22Rv1 (cell line): ENCODE results near the gene TUT4.

Experiments
- ZFX ChIP-seq: fragments of 450-650 bp; IDR thresholded peaks from 2 replicates; pipeline ENCODE4 v1.6.1; 2017; ENCODE audit warnings: antibody characterized with exemption, borderline replicate concordance
- TF ChIP-seq, protein P1 (sequence below): fragments of 450-650 bp; IDR thresholded peaks from 2 replicates; pipeline ENCODE4 v1.5.1; 2017; ENCODE audit warnings: mild to moderate bottlenecking

DNA sequence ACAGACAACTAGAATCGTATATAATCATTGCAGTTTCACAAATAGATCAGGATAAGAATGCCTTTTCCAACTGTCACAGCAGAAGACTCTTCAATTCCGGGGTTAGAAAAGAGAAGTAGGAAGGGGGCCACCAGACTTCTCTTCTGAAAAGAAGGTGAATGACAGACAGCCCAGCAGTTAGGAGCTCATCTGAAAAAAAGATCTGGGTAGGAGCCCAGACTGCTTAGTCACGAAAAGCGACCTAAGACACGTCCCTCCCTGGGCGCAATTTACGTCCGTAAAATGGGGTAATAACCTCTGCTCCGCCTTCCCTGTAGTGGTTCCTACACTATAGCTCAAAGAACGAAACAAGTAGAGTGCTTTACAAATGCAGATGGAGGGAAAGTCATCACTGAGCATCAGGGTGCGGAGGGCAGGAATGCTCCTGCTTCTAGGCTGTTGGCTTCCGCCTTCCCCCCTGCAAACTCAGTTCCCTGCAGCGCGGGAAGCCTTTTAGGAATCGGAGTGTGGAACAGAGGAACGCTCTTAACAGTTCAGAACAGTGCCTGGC, 149.3 kb downstream of the TUT4 start:
- TF ChIP-seq, protein P1, sequence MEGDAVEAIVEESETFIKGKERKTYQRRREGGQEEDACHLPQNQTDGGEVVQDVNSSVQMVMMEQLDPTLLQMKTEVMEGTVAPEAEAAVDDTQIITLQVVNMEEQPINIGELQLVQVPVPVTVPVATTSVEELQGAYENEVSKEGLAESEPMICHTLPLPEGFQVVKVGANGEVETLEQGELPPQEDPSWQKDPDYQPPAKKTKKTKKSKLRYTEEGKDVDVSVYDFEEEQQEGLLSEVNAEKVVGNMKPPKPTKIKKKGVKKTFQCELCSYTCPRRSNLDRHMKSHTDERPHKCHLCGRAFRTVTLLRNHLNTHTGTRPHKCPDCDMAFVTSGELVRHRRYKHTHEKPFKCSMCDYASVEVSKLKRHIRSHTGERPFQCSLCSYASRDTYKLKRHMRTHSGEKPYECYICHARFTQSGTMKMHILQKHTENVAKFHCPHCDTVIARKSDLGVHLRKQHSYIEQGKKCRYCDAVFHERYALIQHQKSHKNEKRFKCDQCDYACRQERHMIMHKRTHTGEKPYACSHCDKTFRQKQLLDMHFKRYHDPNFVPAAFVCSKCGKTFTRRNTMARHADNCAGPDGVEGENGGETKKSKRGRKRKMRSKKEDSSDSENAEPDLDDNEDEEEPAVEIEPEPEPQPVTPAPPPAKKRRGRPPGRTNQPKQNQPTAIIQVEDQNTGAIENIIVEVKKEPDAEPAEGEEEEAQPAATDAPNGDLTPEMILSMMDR, result no peak
- no peak for TF ChIP-seq ZFX
